Epithelial cell of esophagus (primary cell): ENCODE data around the gene RACK1.
A peak's percentile ranks its signal among the peaks of the same experiment; 100 is the strongest.

Experiments used
- DNase-seq: peaks from one replicate; pipeline ENCODE4 v3.0.0; 2010; ENCODE audit warnings: low read depth
- H3K4me3 ChIP-seq: 2 replicates; pipeline ENCODE4 v1.5.1; 2011; ENCODE audit warnings: mild to moderate bottlenecking, low read length, control low read depth
- TF ChIP-seq, protein P1 (sequence below): IDR thresholded peaks from 2 replicates; pipeline ENCODE4 v1.5.1; 2011; ENCODE audit warnings: low read depth, mild to moderate bottlenecking, low read length, control low read depth, inconsistent platforms; ENCODE audit not compliant: insufficient read depth; ENCODE audit errors: missing control alignments

Gene RACK1

DNA sequence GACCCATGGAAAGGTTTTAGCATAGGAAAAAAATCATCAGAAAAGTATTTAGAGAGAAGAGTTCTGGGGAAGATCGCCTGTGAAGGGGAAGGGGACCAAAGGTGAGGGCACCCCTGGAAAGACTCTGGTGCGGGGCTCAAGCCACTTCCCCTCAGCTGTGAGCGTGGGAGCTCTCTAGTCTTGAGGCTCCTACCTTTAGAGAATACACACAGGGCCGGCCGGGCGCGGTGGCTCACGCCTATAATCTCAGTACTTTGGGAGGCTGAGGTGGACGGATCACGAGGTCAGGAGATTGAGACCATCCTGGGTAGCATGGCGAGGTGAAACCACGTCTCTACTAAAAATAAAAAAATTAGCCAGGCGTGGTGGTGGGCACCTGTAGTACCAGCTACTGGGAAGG is 13.7 kb downstream of the RACK1 start:
- DNase-seq = no peak
- H3K4me3 ChIP-seq = no peak overlapping the region
- TF ChIP-seq, protein P1, sequence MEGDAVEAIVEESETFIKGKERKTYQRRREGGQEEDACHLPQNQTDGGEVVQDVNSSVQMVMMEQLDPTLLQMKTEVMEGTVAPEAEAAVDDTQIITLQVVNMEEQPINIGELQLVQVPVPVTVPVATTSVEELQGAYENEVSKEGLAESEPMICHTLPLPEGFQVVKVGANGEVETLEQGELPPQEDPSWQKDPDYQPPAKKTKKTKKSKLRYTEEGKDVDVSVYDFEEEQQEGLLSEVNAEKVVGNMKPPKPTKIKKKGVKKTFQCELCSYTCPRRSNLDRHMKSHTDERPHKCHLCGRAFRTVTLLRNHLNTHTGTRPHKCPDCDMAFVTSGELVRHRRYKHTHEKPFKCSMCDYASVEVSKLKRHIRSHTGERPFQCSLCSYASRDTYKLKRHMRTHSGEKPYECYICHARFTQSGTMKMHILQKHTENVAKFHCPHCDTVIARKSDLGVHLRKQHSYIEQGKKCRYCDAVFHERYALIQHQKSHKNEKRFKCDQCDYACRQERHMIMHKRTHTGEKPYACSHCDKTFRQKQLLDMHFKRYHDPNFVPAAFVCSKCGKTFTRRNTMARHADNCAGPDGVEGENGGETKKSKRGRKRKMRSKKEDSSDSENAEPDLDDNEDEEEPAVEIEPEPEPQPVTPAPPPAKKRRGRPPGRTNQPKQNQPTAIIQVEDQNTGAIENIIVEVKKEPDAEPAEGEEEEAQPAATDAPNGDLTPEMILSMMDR = no peak

DNA sequence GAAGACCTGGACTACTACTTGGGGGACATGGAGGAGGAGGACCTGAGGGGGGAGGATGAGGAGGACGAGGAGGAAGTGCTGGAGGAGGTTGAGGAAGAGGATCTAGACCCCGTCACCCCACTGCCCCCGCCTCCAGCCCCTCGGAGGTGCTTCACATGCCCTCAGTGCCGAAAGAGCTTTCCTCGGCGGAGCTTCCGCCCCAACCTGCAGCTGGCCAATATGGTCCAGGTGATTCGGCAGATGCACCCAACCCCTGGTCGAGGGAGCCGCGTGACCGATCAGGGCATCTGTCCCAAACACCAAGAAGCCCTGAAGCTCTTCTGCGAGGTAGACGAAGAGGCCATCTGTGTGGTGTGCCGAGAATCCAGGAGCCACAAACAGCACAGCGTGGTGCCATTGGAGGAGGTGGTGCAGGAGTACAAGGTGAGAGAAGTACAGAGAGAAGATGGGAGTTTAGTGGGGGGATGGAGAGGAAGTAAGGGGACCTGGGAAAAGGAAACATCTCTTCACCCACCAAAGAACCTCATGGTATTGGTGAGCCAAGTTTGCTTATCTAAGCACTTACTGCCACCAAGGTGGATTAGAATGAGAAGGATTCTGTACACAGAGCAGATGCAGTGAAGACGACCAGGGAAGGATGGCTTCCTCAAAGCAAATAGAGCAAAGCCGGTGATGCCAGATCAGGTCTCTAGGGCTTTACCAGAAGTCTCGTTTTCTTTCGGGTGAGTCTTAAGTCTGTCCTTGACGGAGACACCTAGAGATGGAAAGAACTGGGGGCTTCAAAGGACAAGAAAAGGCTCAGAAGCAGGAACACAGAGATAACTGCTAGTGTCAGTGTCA is 19.1 kb downstream of the RACK1 start:
- TF ChIP-seq, protein P1 = no peak
- no peak for DNase-seq
- peak overlapping the region; percentile 81 for H3K4me3 ChIP-seq

DNA sequence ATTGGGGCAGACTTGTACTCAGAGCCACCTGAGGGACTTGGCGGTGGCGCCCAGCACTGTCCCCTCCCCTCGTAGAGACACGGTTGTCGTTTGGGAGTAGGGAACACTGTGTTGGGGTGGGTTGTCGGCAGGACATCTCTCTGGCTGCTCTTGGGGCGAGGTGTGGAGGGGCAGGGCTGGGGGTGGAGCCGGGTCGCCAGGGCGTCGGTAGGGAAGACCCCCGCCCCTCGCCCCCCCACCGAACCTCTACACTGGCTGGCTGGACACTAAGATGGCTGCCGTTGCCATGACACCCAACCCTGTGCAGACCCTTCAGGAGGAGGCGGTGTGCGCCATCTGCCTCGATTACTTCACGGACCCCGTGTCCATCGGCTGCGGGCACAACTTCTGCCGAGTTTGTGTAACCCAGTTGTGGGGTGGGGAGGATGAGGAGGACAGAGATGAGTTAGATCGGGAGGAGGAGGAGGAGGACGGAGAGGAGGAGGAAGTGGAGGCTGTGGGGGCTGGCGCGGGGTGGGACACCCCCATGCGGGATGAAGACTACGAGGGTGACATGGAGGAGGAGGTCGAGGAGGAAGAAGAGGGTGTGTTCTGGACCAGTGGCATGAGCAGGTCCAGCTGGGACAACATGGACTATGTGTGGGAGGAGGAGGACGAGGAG is 19.8 kb downstream of the RACK1 start:
- peak overlapping the region; percentile 81 for H3K4me3 ChIP-seq

DNA sequence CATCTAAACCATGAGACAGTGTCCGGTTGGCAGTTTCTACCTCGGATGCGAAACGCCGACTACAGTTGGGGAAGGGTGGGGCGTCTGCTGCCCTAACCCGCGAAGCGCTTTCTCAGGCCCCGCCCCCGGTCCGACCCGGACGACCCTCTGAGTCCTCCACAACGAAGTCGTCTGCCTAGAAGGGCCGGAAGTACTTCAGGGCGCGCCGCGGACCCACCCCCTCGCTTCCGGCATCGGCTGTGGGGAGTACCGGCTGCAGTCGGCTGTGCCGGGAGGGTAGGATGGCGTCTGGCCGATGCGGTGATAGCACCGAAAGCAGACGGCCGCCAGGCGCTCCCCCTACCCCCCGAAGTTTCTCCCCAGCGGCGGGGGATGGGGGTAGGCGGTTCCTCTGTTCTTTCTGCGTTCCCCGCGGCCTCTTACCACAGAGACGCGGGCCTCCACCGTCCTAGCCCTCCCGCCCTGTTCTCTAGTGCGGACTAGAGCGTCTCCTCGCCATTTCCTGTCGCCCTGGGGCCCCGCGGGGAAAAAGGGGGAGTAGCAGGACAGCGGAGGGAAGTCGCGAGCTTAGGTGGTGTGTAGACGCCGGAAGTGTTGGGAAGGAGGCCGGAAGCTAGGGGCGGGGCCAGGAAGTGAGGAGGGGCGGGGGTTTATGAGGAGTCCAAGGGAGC is 20.5 kb downstream of the RACK1 start, which contains the start of gene TRIM41:
Gene TRIM41 (plus strand): TSS at position 224 of the 671 bp plus-strand sequence. CDS start 719 bp downstream, outside the sequence.
- peak; percentile 98 for DNase-seq
- TF ChIP-seq, protein P1 = no peak
- peak within 1 kb of the TSS; percentile 81 for H3K4me3 ChIP-seq

More for the DNA sequence above, 19.8 kb downstream of the RACK1 start:
- DNase-seq = no peak
- TF ChIP-seq, protein P1 = no peak

DNA sequence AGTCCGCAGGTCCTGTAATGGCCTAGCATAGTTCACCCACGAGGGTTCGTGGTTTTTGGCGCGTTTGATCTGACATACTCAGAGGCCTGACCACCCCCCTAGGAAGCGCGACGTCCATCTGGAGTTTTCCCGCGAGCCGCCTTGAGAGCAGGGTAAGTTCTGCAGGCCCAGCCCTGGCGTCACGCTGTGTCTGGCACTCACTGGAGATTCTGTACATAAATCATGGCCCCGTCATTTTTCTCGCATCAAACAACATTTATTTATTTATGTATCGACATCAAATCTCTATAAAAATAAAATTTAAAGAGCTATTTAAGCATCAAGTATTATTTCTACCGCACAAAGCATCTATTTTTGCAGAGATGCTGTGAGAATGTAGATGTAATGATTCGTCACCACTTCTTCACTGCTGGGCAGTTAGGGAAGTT is 21.1 kb downstream of the RACK1 start:
- no peak for DNase-seq
- TF ChIP-seq, protein P1 = no peak
- peak overlapping the region; percentile 81 for H3K4me3 ChIP-seq

DNA sequence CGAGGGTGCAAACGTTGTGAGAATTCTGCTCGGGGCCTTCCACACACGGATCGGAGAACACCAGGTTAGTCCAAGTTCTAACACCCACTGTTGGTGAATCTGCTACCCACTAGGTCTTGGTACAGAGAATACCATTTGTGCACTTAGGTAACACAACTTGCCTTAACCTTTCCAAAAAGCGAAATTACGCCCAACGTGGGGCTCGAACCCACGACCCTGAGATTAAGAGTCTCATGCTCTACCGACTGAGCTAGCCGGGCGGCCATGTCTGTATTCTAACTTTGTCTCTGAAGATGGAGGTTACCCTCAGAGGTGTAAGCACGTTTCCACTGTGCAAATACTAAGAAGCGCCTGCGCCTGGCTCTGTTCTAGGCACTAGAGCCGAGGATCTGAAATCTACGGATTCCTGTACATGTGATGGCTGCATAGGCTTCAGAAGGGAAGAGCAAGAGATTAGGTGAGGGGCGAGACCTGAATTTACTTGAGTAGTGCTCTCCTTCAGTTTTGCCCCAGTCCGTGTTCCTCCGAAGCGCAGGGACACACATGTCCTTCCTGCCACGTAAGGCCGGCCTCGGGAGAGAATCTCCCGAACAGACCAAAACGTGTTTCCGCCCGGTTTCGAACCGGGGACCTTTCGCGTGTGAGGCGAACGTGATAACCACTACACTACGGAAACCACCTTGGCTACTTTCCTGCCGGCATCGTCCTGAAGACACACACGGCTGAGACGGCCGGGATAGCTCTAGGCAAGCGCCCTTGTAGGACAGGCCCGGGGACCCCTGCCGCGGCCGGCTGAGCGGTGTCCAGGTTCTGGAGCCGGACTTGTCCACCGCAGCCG is 21.7 kb downstream of the RACK1 start:
- H3K4me3 ChIP-seq = peak overlapping the region; percentile 81
- TF ChIP-seq, protein P1 = no peak

More for the DNA sequence above, 21.7 kb downstream of the RACK1 start:
- peak; percentile 95 for DNase-seq
